K562 (cell line): Measurements from ENCODE around the gene SDK1. TPM values are rescaled to one million over a fixed set of nuclear protein-coding genes. Genes with fewer than 3 reads are reported as not detected.

Experiments used
- ATAC-seq: fragments of 200-7000 bp; cut with Tn5 transposase; 3 replicates; pipeline ENCODE4 v1.9.1; 2020; ENCODE audit warnings: moderate library complexity
- BruUV-seq: library from RNA; stranded (reverse); fragments of 400-500 nt; replicated peaks from 2 replicates; lab custom pipeline; 2021; lab: Mats Ljungman, UMichigan
- CTCF ChIA-PET: fragments of 300-600 bp; formaldehyde crosslinking; extraction: SDS; loops from one replicate; lab custom pipeline; 2021; ENCODE audit warnings: low intra/inter-chr PET ratio; lab: Yijun Ruan, JAX
- POLR2A ChIA-PET: fragments of 300-600, 350-650 bp; sonication (Branson Sonifier 250); formaldehyde crosslinking; extraction: SDS; loops from one replicate; lab custom pipeline; 2021; ENCODE audit warnings: antibody characterized with exemption, inconsistent platforms; lab: Yijun Ruan, JAX
- DNase-seq, 4 experiments: peaks; one replicate each; pipeline versions ENCODE4 v3.0.0 to v3.0.0-alpha.2; 2011 to 2018; ENCODE audit warnings: low spot score in 3 of 4, mixed read lengths in 3 of 4; ENCODE audit errors: extremely low read depth in 1 of 4
- FAIRE-seq: peaks from 2 replicates; lab custom pipeline; 2011; peaks lifted over from hg19 to GRCh38; lab: Jason Lieb, UNC
- H2AFZ ChIP-seq: 2 replicates; pipeline ENCODE4 v1.6.0; 2011; ENCODE audit warnings: low read depth, low read length, control low read depth, inconsistent platforms
- H3K27ac ChIP-seq: fragments of 200-600 bp; 3 replicates; pipeline ENCODE4 v1.8.0; 2011; ENCODE audit warnings: low read depth, mild to moderate bottlenecking, control low read depth, inconsistent platforms, low read length, moderate library complexity, mixed read lengths; ENCODE audit errors: extremely low read depth
- H3K27me3 ChIP-seq, 2 experiments: fragments of 300-600 bp in 1 of 2; 2 replicates in 1 of 2; 3 replicates in 1 of 2; pipeline versions ENCODE4 v1.6.0 to v1.8.0; 2011; ENCODE audit warnings: inconsistent platforms in 2 of 2, low read length in 2 of 2, mild to moderate bottlenecking in 1 of 2, mixed read lengths in 1 of 2, moderate library complexity in 1 of 2; ENCODE audit not compliant: control insufficient read depth in 2 of 2, insufficient read depth in 2 of 2
- H3K36me3 ChIP-seq: fragments of 300-600 bp; 3 replicates; pipeline ENCODE4 v1.8.0; 2011; ENCODE audit warnings: mild to moderate bottlenecking, low read length, inconsistent platforms; ENCODE audit not compliant: control insufficient read depth, insufficient read depth
- H3K4me1 ChIP-seq, 2 experiments: fragments of 200-600 bp in 1 of 2; replicated peaks in 1 of 2; 2 replicates in 1 of 2; 3 replicates in 1 of 2; pipeline versions ENCODE4 v1.5.1 to v1.8.0; 2011; ENCODE audit warnings: inconsistent platforms in 2 of 2, low read length in 2 of 2, mild to moderate bottlenecking in 1 of 2, mixed read lengths in 1 of 2, moderate library complexity in 1 of 2; ENCODE audit not compliant: control insufficient read depth in 2 of 2, insufficient read depth in 2 of 2
- H3K4me2 ChIP-seq: 2 replicates; pipeline ENCODE4 v1.6.1; 2011; ENCODE audit warnings: low read length, control low read depth, inconsistent platforms, mixed read lengths; ENCODE audit not compliant: insufficient read depth
- H3K4me3 ChIP-seq: fragments of 200-600 bp; sonication (generic), shearing (Covaris generic); 2 replicates; pipeline ENCODE4 v1.5.1; 2016; ENCODE audit warnings: control low read depth, inconsistent platforms
- H3K79me2 ChIP-seq: fragments of 200-600 bp; 3 replicates; pipeline ENCODE4 v1.8.0; 2011; ENCODE audit warnings: low read length, inconsistent platforms; ENCODE audit not compliant: control insufficient read depth, insufficient read depth
- H3K9ac ChIP-seq, 2 experiments: 2 replicates each; pipeline versions ENCODE4 v1.6.0 to v1.6.1; 2011; ENCODE audit warnings: low read depth in 2 of 2, low read length in 2 of 2, control low read depth in 1 of 2, inconsistent platforms in 1 of 2, mild to moderate bottlenecking in 1 of 2, mixed read lengths in 1 of 2; ENCODE audit not compliant: insufficient read depth in 1 of 2
- H3K9me1 ChIP-seq: one replicate; pipeline ENCODE4 v1.6.0; 2011; ENCODE audit warnings: inconsistent platforms, mild to moderate bottlenecking, low read length, moderate library complexity; ENCODE audit not compliant: control insufficient read depth, insufficient read depth
- H3K9me3 ChIP-seq: replicated peaks from 2 replicates; pipeline ENCODE4 v1.5.1; 2011; ENCODE audit warnings: low read depth, low read length, inconsistent platforms; ENCODE audit not compliant: control insufficient read depth, insufficient read depth
- H4K20me1 ChIP-seq: replicated peaks from 2 replicates; pipeline ENCODE4 v1.6.1; 2011; ENCODE audit warnings: low read length, inconsistent platforms, mixed read lengths; ENCODE audit not compliant: control insufficient read depth, insufficient read depth
- ARHGAP35 ChIP-seq: fragments of 450-650 bp; IDR thresholded peaks from 2 replicates; pipeline ENCODE4 v1.6.1; 2018; ENCODE audit not compliant: partially characterized antibody
- DIDO1 ChIP-seq: fragments of 450-650 bp; IDR thresholded peaks from 2 replicates; pipeline ENCODE4 v1.6.1; 2016; ENCODE audit warnings: low read depth, missing biosample characterization, missing genetic modification characterization
- HDAC8 ChIP-seq: fragments of 450-650 bp; IDR thresholded peaks from 2 replicates; pipeline ENCODE4 v1.6.1; 2016; ENCODE audit warnings: mild to moderate bottlenecking, missing genetic modification characterization, moderate library complexity, missing compliant biosample characterization
- HMG20A ChIP-seq: fragments of 450-650 bp; formaldehyde crosslinking; conservative IDR thresholded peaks from 2 replicates; pipeline ENCODE4 v1.4.0; 2020; ENCODE audit warnings: mild to moderate bottlenecking, mixed read lengths
- NELFE ChIP-seq: IDR thresholded peaks from 2 replicates; pipeline ENCODE4 v1.6.1; 2011; ENCODE audit warnings: mild to moderate bottlenecking; ENCODE audit not compliant: insufficient read depth, insufficient read length
- PCBP1 ChIP-seq: fragments of 200-400 bp; formaldehyde crosslinking; IDR thresholded peaks from 2 replicates; pipeline ENCODE4 v1.6.1; 2018; ENCODE audit warnings: mild to moderate bottlenecking, low read depth, low read length; ENCODE audit not compliant: poor library complexity, severe bottlenecking
- SRSF9 ChIP-seq: fragments of 200-400 bp; formaldehyde crosslinking; IDR thresholded peaks from 2 replicates; pipeline ENCODE4 v1.6.1; 2017; ENCODE audit warnings: low read depth, low read length, borderline replicate concordance
- ZEB2 ChIP-seq: fragments of 450-650 bp; IDR thresholded peaks from 2 replicates; pipeline ENCODE4 v1.6.1; 2016
- ZNF239 ChIP-seq: fragments of 250-450 bp; sonication (Bioruptor Pico); IDR thresholded peaks from 2 replicates; pipeline ENCODE4 v1.4.0; 2020; ENCODE audit warnings: mild to moderate bottlenecking
- ZNF445 ChIP-seq: fragments of 250-450 bp; sonication (Bioruptor Pico); IDR thresholded peaks from 2 replicates; pipeline ENCODE4 v1.4.0; 2020; ENCODE audit warnings: low read depth, mild to moderate bottlenecking, moderate library complexity
- ZNF583 ChIP-seq: fragments of 250-450 bp; sonication (Bioruptor Pico); IDR thresholded peaks from 2 replicates; pipeline ENCODE4 v1.4.0; 2020
- WGBS: fragments of 100-300 bp; shearing (Covaris generic); methylation state at CpG from one replicate; pipeline ENCODE4 v1.1.6; 2016; ENCODE audit warnings: low coverage, mixed read lengths; ENCODE audit not compliant: insufficient coverage; ENCODE audit errors: missing lambda C conversion rate; 5-methylcytosine and 5-hydroxymethylcytosine counted together
- in situ Hi-C: fragments of 300-500 bp; cut with MboI; formaldehyde crosslinking; loops from 4 replicates; pipeline ENCODE4 v1.15.0; 2018; ENCODE audit warnings: inconsistent platforms, mixed read lengths
- intact Hi-C: fragments of 100-400 bp; cut with micrococcal nuclease; formaldehyde crosslinking; loops from 2 replicates; pipeline ENCODE4 v1.14.2; 2022
- polyA plus RNA-seq, 8 experiments: library from polyadenylated mRNA; depleted of rRNA in 4 of 8; stranded (reverse) in 5 of 8; unstranded in 3 of 8; fragments of >200 nt; fragmentation: Nextera tagmentation in 2 of 8; fragmentation: Illumina TruSeq in 1 of 8; extraction: Ambion mirVana in 2 of 8; extraction: Trizol in 1 of 8; gene quantifications; 2 replicates each; pipeline versions ENCODE4 v1.2.1 to v1.2.3, GENCODE V29; 2011 to 2014; ENCODE audit warnings: inconsistent platforms in 1 of 8, missing spikeins in 1 of 8
- total RNA-seq, 7 experiments: library from RNA; depleted of rRNA in 6 of 7; stranded (reverse); fragments of >200 nt in 6 of 7; fragmentation: Illumina TruSeq in 2 of 7; extraction: Trizol in 2 of 7; gene quantifications; 2 replicates each; pipeline versions ENCODE4 v1.2.1 to v1.2.3, GENCODE V29; 2011 to 2021; ENCODE audit warnings: low replicate concordance in 1 of 7
- TF ChIP-seq, protein P1 (sequence below): sonication (generic); formaldehyde crosslinking; IDR thresholded peaks from 2 replicates; pipeline ENCODE4 v1.8.0; 2022; ENCODE audit warnings: mild to moderate bottlenecking, missing genetic modification reagents
- TF ChIP-seq, protein P2 (sequence below): sonication (generic); formaldehyde crosslinking; IDR thresholded peaks from 2 replicates; pipeline ENCODE4 v1.8.1; 2023; ENCODE audit warnings: mild to moderate bottlenecking, missing genetic modification reagents

SDK1 gene
- total and polyA plus RNA-seq, 9 of the 15 experiments (the other 6 are each of a cell fraction or from before 2014, with no cell fraction given) = 0.16 TPM; not detected in 8

DNA sequence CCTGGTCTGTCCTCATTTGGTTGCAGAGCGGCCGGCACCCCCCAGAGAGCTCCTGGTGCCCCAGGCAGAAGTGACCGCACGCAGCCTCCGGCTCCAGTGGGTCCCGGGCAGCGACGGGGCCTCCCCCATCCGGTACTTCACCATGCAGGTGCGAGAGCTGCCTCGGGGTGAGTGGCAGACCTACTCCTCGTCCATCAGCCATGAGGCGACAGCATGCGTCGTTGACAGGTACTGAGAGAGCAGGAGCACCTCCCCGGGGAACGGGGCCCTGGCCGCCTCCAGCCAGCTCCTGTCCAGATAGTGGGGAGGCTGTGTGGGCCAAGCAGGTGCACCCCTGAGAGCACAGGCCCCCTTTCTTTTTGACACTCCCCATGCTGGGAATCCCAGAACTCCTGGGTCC is 848.2 kb downstream of the SDK1 start (continued):
- TF ChIP-seq DIDO1 (tag) (no peak), ZNF583 (no peak), PCBP1 (no peak), HMG20A (CRISPR knock-in tag) (no peak), SRSF9 (no peak), ZEB2 (no peak)

DNA sequence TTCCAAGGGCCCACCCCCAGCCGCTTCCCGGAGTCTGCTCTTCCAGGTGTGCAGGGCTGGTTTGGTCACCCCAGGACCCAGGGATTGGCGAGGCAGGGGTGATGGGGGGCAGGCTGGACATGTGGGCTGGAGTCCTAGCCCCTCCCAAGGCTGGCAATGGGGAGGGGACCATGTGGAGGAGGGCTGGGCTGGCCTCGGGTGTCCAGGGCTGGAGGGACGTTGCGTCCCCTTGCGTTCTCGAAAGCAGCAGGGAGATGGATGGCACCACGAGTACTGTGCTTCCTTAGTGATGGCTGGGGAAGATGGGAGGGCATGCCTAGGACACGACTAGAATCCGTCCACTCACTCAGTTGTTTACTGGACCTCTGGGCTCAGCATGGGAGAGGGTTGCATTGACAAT is 848.6 kb downstream of the SDK1 start:
- H3K9ac ChIP-seq = no peak overlapping the region
- no peak overlapping the region for H3K4me3 ChIP-seq
- H2AFZ ChIP-seq = no peak overlapping the region
- in situ Hi-C loops = no loop called here
- no peaks in the 10 kb centered on the region for H3K36me3 ChIP-seq
- no peak overlapping the region for H3K27ac ChIP-seq
- H3K9me1 ChIP-seq = no peaks in the 10 kb centered on the region
- no peak for FAIRE-seq
- CTCF ChIA-PET = interaction anchor here (0.7 kb wide), 1 partner anchor 1672 kb away, joined by 3 read pairs; no protein-coding TSS in a partner anchor
- POLR2A ChIA-PET = interaction anchor here (1.1 kb wide), 1 partner anchor 11 kb away, joined by 3 read pairs; no protein-coding TSS in a partner anchor
- no peak for ATAC-seq
- BruUV-seq = no TSS peak
- no peak for DNase-seq
- H3K9me3 ChIP-seq = no peaks in the 10 kb centered on the region
- intact Hi-C loops = no loop called here
- H3K4me2 ChIP-seq = no peak overlapping the region
- no peaks in the 10 kb centered on the region for H3K79me2 ChIP-seq
- peaks cover 10 to 81% of the 10 kb centered on the region in 2 experiments; a peak in 4 of 5 replicates for H3K27me3 ChIP-seq
- no peaks in the 10 kb centered on the region for H3K4me1 ChIP-seq
- WGBS = 2% methylated on average over 8 of the region's 11 CpGs
- TF ChIP-seq ZNF239 (no peak), ARHGAP35 (no peak), HDAC8 (tag) (no peak), ZNF445 (CRISPR knock-in tag) (no peak), NELFE (no peak)
- TF ChIP-seq, protein P1, sequence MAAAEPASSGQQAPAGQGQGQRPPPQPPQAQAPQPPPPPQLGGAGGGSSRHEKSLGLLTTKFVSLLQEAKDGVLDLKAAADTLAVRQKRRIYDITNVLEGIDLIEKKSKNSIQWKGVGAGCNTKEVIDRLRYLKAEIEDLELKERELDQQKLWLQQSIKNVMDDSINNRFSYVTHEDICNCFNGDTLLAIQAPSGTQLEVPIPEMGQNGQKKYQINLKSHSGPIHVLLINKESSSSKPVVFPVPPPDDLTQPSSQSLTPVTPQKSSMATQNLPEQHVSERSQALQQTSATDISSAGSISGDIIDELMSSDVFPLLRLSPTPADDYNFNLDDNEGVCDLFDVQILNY = no peak
- TF ChIP-seq, protein P2, sequence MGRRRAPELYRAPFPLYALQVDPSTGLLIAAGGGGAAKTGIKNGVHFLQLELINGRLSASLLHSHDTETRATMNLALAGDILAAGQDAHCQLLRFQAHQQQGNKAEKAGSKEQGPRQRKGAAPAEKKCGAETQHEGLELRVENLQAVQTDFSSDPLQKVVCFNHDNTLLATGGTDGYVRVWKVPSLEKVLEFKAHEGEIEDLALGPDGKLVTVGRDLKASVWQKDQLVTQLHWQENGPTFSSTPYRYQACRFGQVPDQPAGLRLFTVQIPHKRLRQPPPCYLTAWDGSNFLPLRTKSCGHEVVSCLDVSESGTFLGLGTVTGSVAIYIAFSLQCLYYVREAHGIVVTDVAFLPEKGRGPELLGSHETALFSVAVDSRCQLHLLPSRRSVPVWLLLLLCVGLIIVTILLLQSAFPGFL (CRISPR knock-in tag) = no peak
- TF ChIP-seq, all 486 proteins: peak for 0
- no peaks in the 10 kb centered on the region; the same call in 1 of the 2 replicates for H4K20me1 ChIP-seq
